Loucy (cell line): ENCODE results near the gene CA5A.
A peak's percentile ranks its signal among the peaks of the same experiment; 100 is the strongest.

Experiments
- H2AFZ ChIP-seq: fragments of 200-600 bp; sonication (generic); 2 replicates; pipeline ENCODE4 v1.6.0; 2016; ENCODE audit warnings: antibody characterized with exemption, mild to moderate bottlenecking, low read length, moderate library complexity
- H3F3A ChIP-seq: fragments of 200-600 bp; 2 replicates; pipeline ENCODE4 v1.6.0; 2016; ENCODE audit warnings: antibody characterized with exemption, low read depth, mild to moderate bottlenecking
- H3K27me3 ChIP-seq: fragments of 200-600 bp; sonication (generic); 2 replicates; pipeline ENCODE4 v1.6.1; 2014; ENCODE audit warnings: low read length, mild to moderate bottlenecking; ENCODE audit not compliant: insufficient read depth, poor library complexity, severe bottlenecking
- H3K36me3 ChIP-seq: fragments of 200-600 bp; sonication (generic); 2 replicates; pipeline ENCODE4 v1.6.1; 2016; ENCODE audit warnings: low read length; ENCODE audit not compliant: insufficient read depth
- H3K4me1 ChIP-seq: fragments of 200-600 bp; sonication (generic); 2 replicates; pipeline ENCODE4 v1.5.1; 2014; ENCODE audit warnings: low read length, mild to moderate bottlenecking; ENCODE audit not compliant: insufficient read depth, poor library complexity, severe bottlenecking
- H3K4me2 ChIP-seq: fragments of 200-600 bp; sonication (generic); 2 replicates; pipeline ENCODE4 v1.6.0; 2014; ENCODE audit warnings: antibody characterized with exemption, low read length, low read depth, mild to moderate bottlenecking; ENCODE audit not compliant: poor library complexity, severe bottlenecking
- H3K4me3 ChIP-seq: fragments of 200-600 bp; sonication (generic); 2 replicates; pipeline ENCODE4 v1.5.1; 2014; ENCODE audit warnings: low read length, mild to moderate bottlenecking, mixed read lengths; ENCODE audit not compliant: poor library complexity, severe bottlenecking
- H3K79me2 ChIP-seq: fragments of 200-600 bp; sonication (generic); 2 replicates; pipeline ENCODE4 v1.6.1; 2014; ENCODE audit warnings: low read length; ENCODE audit not compliant: insufficient read depth
- H3K9ac ChIP-seq: fragments of 200-600 bp; sonication (generic); 2 replicates; pipeline ENCODE4 v1.6.0; 2014; ENCODE audit warnings: mild to moderate bottlenecking, low read depth, low read length, moderate library complexity; ENCODE audit not compliant: poor library complexity, severe bottlenecking
- H3K9me2 ChIP-seq: fragments of 200-600 bp; sonication (generic); replicated peaks from 2 replicates; pipeline ENCODE4 v1.6.1; 2016; ENCODE audit warnings: low read depth, low read length, mixed read lengths
- H3K9me3 ChIP-seq: fragments of 200-600 bp; sonication (generic); 2 replicates; pipeline ENCODE4 v1.6.1; 2014; ENCODE audit warnings: mild to moderate bottlenecking, antibody characterized with exemption, low read length, low read depth; ENCODE audit not compliant: insufficient read depth
- H4K20me1 ChIP-seq: fragments of 200-600 bp; sonication (generic); 2 replicates; pipeline ENCODE4 v1.6.0; 2014; ENCODE audit warnings: antibody characterized with exemption, low read length, mild to moderate bottlenecking; ENCODE audit not compliant: insufficient read depth, poor library complexity, severe bottlenecking
- EZH2phosphoT487 ChIP-seq: fragments of 200-600 bp; IDR thresholded peaks from 2 replicates; pipeline ENCODE4 v1.6.1; 2018; ENCODE audit warnings: antibody characterized with exemption, mild to moderate bottlenecking, moderate library complexity, borderline replicate concordance
- TF ChIP-seq, protein P1 (sequence below): fragments of 200-600 bp; sonication (generic); conservative IDR thresholded peaks from 2 replicates; pipeline ENCODE4 v1.5.1; 2014; ENCODE audit warnings: mild to moderate bottlenecking, antibody characterized with exemption, low read length

CA5A gene

DNA sequence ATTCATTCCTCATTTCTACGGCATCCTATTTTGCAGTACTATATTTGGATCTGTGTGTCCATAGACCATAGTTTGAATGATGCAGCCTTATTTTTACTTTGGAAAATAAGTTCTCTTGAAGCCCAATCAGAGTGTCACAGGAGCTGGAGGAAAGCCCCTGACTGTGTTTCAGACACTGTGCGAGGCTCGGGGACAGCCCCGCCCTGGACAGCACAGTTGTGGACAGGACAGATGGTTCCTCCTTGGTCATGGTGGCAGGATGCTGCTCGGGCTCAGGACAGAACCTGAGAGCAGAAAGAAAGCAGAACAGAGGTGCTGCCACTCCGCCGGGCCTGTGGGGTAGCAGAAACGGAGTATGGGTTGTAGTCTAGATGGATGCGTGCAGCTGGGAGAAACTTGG lies 37.8 kb upstream of the CA5A start:
- H3K4me2 ChIP-seq: peak overlapping the region; percentile 20
- no peaks in the 10 kb centered on the region for H3K9me2 ChIP-seq
- no peak overlapping the region for H3K4me3 ChIP-seq
- H3F3A ChIP-seq: no peaks in the 10 kb centered on the region
- no peaks in the 10 kb centered on the region for H3K9me3 ChIP-seq
- H3K9ac ChIP-seq: no peak overlapping the region
- H4K20me1 ChIP-seq: no peaks in the 10 kb centered on the region
- no peak for TF ChIP-seq EZH2phosphoT487
- TF ChIP-seq, protein P1, sequence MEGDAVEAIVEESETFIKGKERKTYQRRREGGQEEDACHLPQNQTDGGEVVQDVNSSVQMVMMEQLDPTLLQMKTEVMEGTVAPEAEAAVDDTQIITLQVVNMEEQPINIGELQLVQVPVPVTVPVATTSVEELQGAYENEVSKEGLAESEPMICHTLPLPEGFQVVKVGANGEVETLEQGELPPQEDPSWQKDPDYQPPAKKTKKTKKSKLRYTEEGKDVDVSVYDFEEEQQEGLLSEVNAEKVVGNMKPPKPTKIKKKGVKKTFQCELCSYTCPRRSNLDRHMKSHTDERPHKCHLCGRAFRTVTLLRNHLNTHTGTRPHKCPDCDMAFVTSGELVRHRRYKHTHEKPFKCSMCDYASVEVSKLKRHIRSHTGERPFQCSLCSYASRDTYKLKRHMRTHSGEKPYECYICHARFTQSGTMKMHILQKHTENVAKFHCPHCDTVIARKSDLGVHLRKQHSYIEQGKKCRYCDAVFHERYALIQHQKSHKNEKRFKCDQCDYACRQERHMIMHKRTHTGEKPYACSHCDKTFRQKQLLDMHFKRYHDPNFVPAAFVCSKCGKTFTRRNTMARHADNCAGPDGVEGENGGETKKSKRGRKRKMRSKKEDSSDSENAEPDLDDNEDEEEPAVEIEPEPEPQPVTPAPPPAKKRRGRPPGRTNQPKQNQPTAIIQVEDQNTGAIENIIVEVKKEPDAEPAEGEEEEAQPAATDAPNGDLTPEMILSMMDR: no peak
- H3K4me1 ChIP-seq: peaks cover 8% of the 10 kb centered on the region
- no peak overlapping the region for H2AFZ ChIP-seq
- H3K36me3 ChIP-seq: no peaks in the 10 kb centered on the region
- H3K79me2 ChIP-seq: peaks cover 53% of the 10 kb centered on the region; the same call in 1 of the 2 replicates
- H3K27me3 ChIP-seq: no peaks in the 10 kb centered on the region

DNA sequence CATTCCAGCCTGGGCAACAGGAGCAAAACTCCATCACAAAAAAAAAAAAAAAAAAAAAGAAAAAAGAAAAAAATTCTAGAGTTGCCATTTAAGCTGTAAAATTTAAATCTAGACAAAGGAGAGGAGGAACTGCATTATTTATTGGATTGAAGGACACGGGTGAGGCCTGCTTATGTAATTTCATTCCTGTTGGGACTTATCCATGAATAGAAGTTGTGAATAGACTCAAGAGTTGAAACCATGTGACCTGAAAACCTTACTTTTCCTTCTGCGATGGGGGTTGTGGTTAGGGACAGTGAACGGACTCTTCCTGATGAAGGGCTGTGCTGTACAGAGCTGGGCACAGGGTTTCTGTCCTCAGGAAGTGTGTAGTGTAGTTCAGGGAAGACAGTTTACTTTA lies 37.4 kb upstream of the CA5A start:
- H3F3A ChIP-seq: no peaks in the 10 kb centered on the region
- peaks cover 8% of the 10 kb centered on the region for H3K4me1 ChIP-seq
- TF ChIP-seq, protein P1: no peak
- no peak for TF ChIP-seq EZH2phosphoT487
- no peaks in the 10 kb centered on the region for H4K20me1 ChIP-seq
- no peak overlapping the region for H3K4me3 ChIP-seq
- no peaks in the 10 kb centered on the region for H3K27me3 ChIP-seq
- H3K36me3 ChIP-seq: no peaks in the 10 kb centered on the region
- no peaks in the 10 kb centered on the region for H3K9me2 ChIP-seq
- no peak overlapping the region for H2AFZ ChIP-seq
- H3K79me2 ChIP-seq: peaks cover 58% of the 10 kb centered on the region; the same call in 1 of the 2 replicates
- no peak overlapping the region for H3K9ac ChIP-seq
- no peaks in the 10 kb centered on the region for H3K9me3 ChIP-seq
- peak overlapping the region; percentile 20 for H3K4me2 ChIP-seq

DNA sequence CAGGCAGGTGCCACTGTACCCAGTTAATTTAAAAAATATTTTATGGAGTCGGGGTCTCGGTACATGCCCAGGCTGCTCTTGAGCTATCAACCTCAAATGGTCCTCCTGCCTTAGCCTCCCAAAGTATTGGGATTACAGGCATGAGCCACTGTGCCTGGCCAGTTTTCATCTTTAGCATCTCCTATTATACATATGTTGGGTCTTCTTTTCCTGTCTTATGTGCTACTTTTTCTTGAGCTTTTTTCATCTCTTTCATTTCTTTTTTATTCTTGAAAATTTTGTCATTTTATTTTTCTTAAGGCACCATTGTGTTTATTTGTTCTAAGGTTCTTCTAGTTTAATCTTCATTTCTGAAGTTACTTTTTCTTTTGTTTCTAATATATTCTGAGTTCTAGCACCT lies 35.6 kb upstream of the CA5A start:
- H3K36me3 ChIP-seq: no peaks in the 10 kb centered on the region
- H3K9ac ChIP-seq: no peak overlapping the region
- no peak overlapping the region for H3K4me3 ChIP-seq
- H2AFZ ChIP-seq: no peak overlapping the region
- no peaks in the 10 kb centered on the region for H3K9me3 ChIP-seq
- H3K4me2 ChIP-seq: no peak overlapping the region
- TF ChIP-seq, protein P1: no peak
- no peak for TF ChIP-seq EZH2phosphoT487
- no peaks in the 10 kb centered on the region for H4K20me1 ChIP-seq
- no peaks in the 10 kb centered on the region for H3K27me3 ChIP-seq
- H3K4me1 ChIP-seq: peaks cover 8% of the 10 kb centered on the region
- no peaks in the 10 kb centered on the region for H3K9me2 ChIP-seq
- no peaks in the 10 kb centered on the region for H3F3A ChIP-seq
- peaks cover 70% of the 10 kb centered on the region; the same call in 1 of the 2 replicates for H3K79me2 ChIP-seq
